DOHH2 (cell line): ENCODE measurements around the gene EPHB2.

ENCODE experiments used
- H3F3A ChIP-seq: fragments of 200-600 bp; sonication (generic), shearing (Covaris generic); 2 replicates; pipeline ENCODE4 v1.6.0; 2016; ENCODE audit warnings: antibody characterized with exemption, mild to moderate bottlenecking; ENCODE audit not compliant: control insufficient read depth, insufficient read depth
- H3K27ac ChIP-seq: fragments of 200-600 bp; sonication (generic); 2 replicates; pipeline ENCODE4 v1.5.1; 2014; ENCODE audit warnings: low read depth, mild to moderate bottlenecking, low read length, moderate library complexity
- H3K27me3 ChIP-seq: fragments of 200-600 bp; sonication (generic); 2 replicates; pipeline ENCODE4 v1.6.1; 2014; ENCODE audit warnings: mild to moderate bottlenecking, low read length, mixed read lengths; ENCODE audit not compliant: control insufficient read depth
- H3K36me3 ChIP-seq: fragments of 200-600 bp; sonication (generic); 2 replicates; pipeline ENCODE4 v1.6.1; 2014; ENCODE audit warnings: mild to moderate bottlenecking, low read length, moderate library complexity, mixed read lengths; ENCODE audit not compliant: control insufficient read depth
- H3K4me1 ChIP-seq: fragments of 200-600 bp; sonication (generic); 2 replicates; pipeline ENCODE4 v1.6.1; 2014; ENCODE audit warnings: mild to moderate bottlenecking, low read length, mixed read lengths; ENCODE audit not compliant: control insufficient read depth
- H3K4me2 ChIP-seq: fragments of 200-600 bp; sonication (generic); 2 replicates; pipeline ENCODE4 v1.6.0; 2014; ENCODE audit warnings: mild to moderate bottlenecking, low read length, moderate library complexity
- H3K4me3 ChIP-seq: fragments of 200-600 bp; sonication (generic); 2 replicates; pipeline ENCODE4 v1.5.1; 2014; ENCODE audit warnings: mild to moderate bottlenecking, low read length, mixed read lengths
- H3K79me2 ChIP-seq: fragments of 200-600 bp; sonication (generic); 2 replicates; pipeline ENCODE4 v1.6.1; 2014; ENCODE audit warnings: mild to moderate bottlenecking, low read length, mixed read lengths; ENCODE audit not compliant: control insufficient read depth
- H3K9me2 ChIP-seq: fragments of 200-600 bp; sonication (generic); replicated peaks from 2 replicates; pipeline ENCODE4 v1.6.1; 2014; ENCODE audit warnings: mild to moderate bottlenecking, low read length, mixed read lengths; ENCODE audit not compliant: control insufficient read depth
- H3K9me3 ChIP-seq: fragments of 200-600 bp; sonication (generic); 2 replicates; pipeline ENCODE4 v1.6.1; 2014; ENCODE audit warnings: antibody characterized with exemption, low read length, mixed read lengths; ENCODE audit not compliant: control insufficient read depth, insufficient read depth
- H4K20me1 ChIP-seq: fragments of 200-600 bp; sonication (generic); 2 replicates; pipeline ENCODE4 v1.6.0; 2014; ENCODE audit warnings: low read depth, mild to moderate bottlenecking, antibody characterized with exemption, low read length, moderate library complexity; ENCODE audit not compliant: control insufficient read depth, insufficient read depth
- CTCF ChIP-seq: fragments of 200-600 bp; sonication (generic); IDR thresholded peaks from one replicate; pipeline ENCODE4 v1.5.1; 2014; ENCODE audit warnings: antibody characterized with exemption, mild to moderate bottlenecking, low read depth, low read length; ENCODE audit not compliant: poor library complexity, severe bottlenecking
- EZH2phosphoT487 ChIP-seq: fragments of 200-600 bp; sonication (generic); IDR thresholded peaks from 2 replicates; pipeline ENCODE4 v1.6.1; 2017; ENCODE audit warnings: borderline replicate concordance, mild to moderate bottlenecking, antibody characterized with exemption, low read length, moderate library complexity, mixed read lengths

Gene EPHB2

GRCh38 chr1:22691031-22691753 lies 19.4 kb upstream of the EPHB2 start:
- Histone ChIP-seq H3K4me3 (no peak overlapping the region), H3K9me3 (no peaks in the 10 kb centered on the region), H3K4me1 (no peaks in the 10 kb centered on the region), H3K36me3 (no peaks in the 10 kb centered on the region), H3K27ac (no peak overlapping the region), H3K79me2 (no peaks in the 10 kb centered on the region), H3K4me2 (no peak overlapping the region), H4K20me1 (no peaks in the 10 kb centered on the region; the same call in 1 of the 2 replicates), H3K9me2 (no peaks in the 10 kb centered on the region), H3F3A (no peaks in the 10 kb centered on the region), H3K27me3 (peaks cover 3% of the 10 kb centered on the region; the same call in 1 of the 2 replicates)
- TF ChIP-seq CTCF (no peak), EZH2phosphoT487 (no peak)

- no peaks in the 10 kb centered on the region for H3K27me3 ChIP-seq
- no peaks in the 10 kb centered on the region for H3K9me2 ChIP-seq
- no peak overlapping the region for H3K4me2 ChIP-seq
- no peaks in the 10 kb centered on the region for H3K79me2 ChIP-seq
- no peaks in the 10 kb centered on the region; the same call in 1 of the 2 replicates for H4K20me1 ChIP-seq
- H3K9me3 ChIP-seq, result no peaks in the 10 kb centered on the region
- no peaks in the 10 kb centered on the region for H3K4me1 ChIP-seq
- no peak overlapping the region for H3K4me3 ChIP-seq
- no peaks in the 10 kb centered on the region for H3F3A ChIP-seq
- no peak overlapping the region for H3K27ac ChIP-seq
- no peak for TF ChIP-seq EZH2phosphoT487
- TF ChIP-seq CTCF, result no peak
- H3K36me3 ChIP-seq, result no peaks in the 10 kb centered on the region
Measured at GRCh38 chr1:22694172-22694571, 16.5 kb upstream of the EPHB2 start.

GRCh38 chr1:22696610-22697009 lies 14.0 kb upstream of the EPHB2 start:
- Histone ChIP-seq H3K4me1 (no peaks in the 10 kb centered on the region), H3K9me3 (no peaks in the 10 kb centered on the region), H3K4me2 (no peak overlapping the region), H3K9me2 (no peaks in the 10 kb centered on the region), H3K79me2 (no peaks in the 10 kb centered on the region), H3F3A (no peaks in the 10 kb centered on the region), H3K36me3 (no peaks in the 10 kb centered on the region), H3K4me3 (no peak overlapping the region), H3K27ac (no peak overlapping the region), H3K27me3 (no peaks in the 10 kb centered on the region), H4K20me1 (no peaks in the 10 kb centered on the region; the same call in 1 of the 2 replicates)
- TF ChIP-seq CTCF (no peak), EZH2phosphoT487 (no peak)
